Glutamatergic neuron (in vitro differentiated cells): Measurements from ENCODE around the gene CYP46A1. TPM values are rescaled to one million over a fixed set of nuclear protein-coding genes. Genes with fewer than 3 reads are reported as not detected.

Source experiments
- DNase-seq: peaks from one replicate; pipeline ENCODE4 v3.0.0; 2022
- H3K27ac Mint-ChIP-seq: one replicate; pipeline ENCODE4 v1.8.0; 2020; ENCODE audit warnings: mild to moderate bottlenecking, mixed read lengths, inconsistent platforms; ENCODE audit not compliant: unreplicated experiment
- H3K27me3 Mint-ChIP-seq: one replicate; pipeline ENCODE4 v1.8.0; 2020; ENCODE audit warnings: mild to moderate bottlenecking, moderate library complexity, mixed read lengths, inconsistent platforms; ENCODE audit not compliant: unreplicated experiment
- H3K36me3 Mint-ChIP-seq: one replicate; pipeline ENCODE4 v1.8.0; 2020; ENCODE audit warnings: mild to moderate bottlenecking, mixed read lengths, inconsistent platforms; ENCODE audit not compliant: unreplicated experiment
- H3K4me1 Mint-ChIP-seq: one replicate; pipeline ENCODE4 v1.8.0; 2020; ENCODE audit warnings: mild to moderate bottlenecking, low read depth, mixed read lengths, inconsistent platforms; ENCODE audit not compliant: unreplicated experiment
- H3K4me3 Mint-ChIP-seq: one replicate; pipeline ENCODE4 v1.8.0; 2020; ENCODE audit warnings: mild to moderate bottlenecking, mixed read lengths, inconsistent platforms; ENCODE audit not compliant: unreplicated experiment
- H3K9me3 Mint-ChIP-seq: one replicate; pipeline ENCODE4 v1.8.0; 2020; ENCODE audit warnings: mild to moderate bottlenecking, moderate library complexity, mixed read lengths, inconsistent platforms; ENCODE audit not compliant: unreplicated experiment
- total RNA-seq: library from RNA; stranded (reverse); fragmentation: NEBNext Ultra II Directional; extraction: Animal tissue kit (Norgen Biotek cat#: 25700); gene quantifications from one replicate; pipeline ENCODE4 v1.2.1, GENCODE V29; 2021; ENCODE audit not compliant: unreplicated experiment
- TF ChIP-seq, protein P1 (sequence below): fragments of 200-600 bp; sonication (generic); IDR thresholded peaks from one replicate; pipeline ENCODE4 v1.5.0; 2021; ENCODE audit not compliant: partially characterized antibody, unreplicated experiment

The CYP46A1 gene
- total RNA-seq, 1 donor from 2014 or later = 2.1 TPM

DNA sequence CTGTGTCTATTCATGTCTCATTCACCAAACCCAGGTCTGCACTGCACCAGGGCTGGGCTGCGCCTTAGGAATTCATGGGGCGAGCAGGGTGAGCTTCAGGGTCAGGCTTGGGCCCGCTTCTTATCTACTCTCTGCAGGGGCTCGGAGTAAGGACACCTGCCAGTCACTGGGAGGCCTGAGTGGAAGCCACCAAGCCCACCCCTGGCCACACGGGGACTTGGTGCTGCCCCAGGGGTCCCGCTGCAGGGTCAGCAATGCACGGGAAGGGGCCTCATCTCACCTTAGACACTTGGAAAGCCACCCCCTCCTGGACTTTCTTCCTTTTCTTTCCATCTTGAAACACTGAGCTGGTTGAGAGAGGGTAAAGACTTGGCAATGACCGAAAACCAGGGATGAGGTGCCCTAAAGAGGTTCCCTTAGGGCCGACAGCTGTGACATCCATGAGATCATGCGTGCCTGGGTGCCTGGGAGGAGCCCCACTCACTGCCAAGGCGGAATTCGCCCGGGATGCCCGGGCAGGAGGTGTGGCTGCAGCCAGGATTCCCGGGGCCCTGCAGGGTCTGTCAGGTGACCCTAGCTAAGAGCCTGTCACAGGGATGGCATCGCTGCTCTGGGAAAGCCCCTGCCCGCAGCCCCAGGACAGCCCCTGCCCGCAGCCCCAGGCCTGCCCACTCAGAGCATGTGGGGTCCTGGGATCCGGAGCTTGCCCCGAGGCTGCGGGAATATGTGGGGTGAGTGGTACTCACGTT is 63.7 kb downstream of the CYP46A1 start:
- DNase-seq = no peak
- peaks cover 4% of the 10 kb centered on the region for H3K9me3 Mint-ChIP-seq
- H3K27ac Mint-ChIP-seq = no peak overlapping the region
- TF ChIP-seq, protein P1, sequence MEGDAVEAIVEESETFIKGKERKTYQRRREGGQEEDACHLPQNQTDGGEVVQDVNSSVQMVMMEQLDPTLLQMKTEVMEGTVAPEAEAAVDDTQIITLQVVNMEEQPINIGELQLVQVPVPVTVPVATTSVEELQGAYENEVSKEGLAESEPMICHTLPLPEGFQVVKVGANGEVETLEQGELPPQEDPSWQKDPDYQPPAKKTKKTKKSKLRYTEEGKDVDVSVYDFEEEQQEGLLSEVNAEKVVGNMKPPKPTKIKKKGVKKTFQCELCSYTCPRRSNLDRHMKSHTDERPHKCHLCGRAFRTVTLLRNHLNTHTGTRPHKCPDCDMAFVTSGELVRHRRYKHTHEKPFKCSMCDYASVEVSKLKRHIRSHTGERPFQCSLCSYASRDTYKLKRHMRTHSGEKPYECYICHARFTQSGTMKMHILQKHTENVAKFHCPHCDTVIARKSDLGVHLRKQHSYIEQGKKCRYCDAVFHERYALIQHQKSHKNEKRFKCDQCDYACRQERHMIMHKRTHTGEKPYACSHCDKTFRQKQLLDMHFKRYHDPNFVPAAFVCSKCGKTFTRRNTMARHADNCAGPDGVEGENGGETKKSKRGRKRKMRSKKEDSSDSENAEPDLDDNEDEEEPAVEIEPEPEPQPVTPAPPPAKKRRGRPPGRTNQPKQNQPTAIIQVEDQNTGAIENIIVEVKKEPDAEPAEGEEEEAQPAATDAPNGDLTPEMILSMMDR = no peak
- H3K27me3 Mint-ChIP-seq = peaks cover 7% of the 10 kb centered on the region
- H3K4me1 Mint-ChIP-seq = peaks cover 18% of the 10 kb centered on the region
- no peak overlapping the region for H3K4me3 Mint-ChIP-seq
- no peaks in the 10 kb centered on the region for H3K36me3 Mint-ChIP-seq

- TF ChIP-seq, protein P1 = no peak
- H3K4me1 Mint-ChIP-seq = peaks cover 18% of the 10 kb centered on the region
- H3K36me3 Mint-ChIP-seq = no peaks in the 10 kb centered on the region
- no peak overlapping the region for H3K27ac Mint-ChIP-seq
- DNase-seq = no peak
- H3K9me3 Mint-ChIP-seq = peaks cover 2% of the 10 kb centered on the region
- peaks cover 7% of the 10 kb centered on the region for H3K27me3 Mint-ChIP-seq
- H3K4me3 Mint-ChIP-seq = no peak overlapping the region
These were observed 64.4 kb downstream of the CYP46A1 start for GRCh38 chr14:99748529-99748928.

- Mint-ChIP-seq H3K4me3 (no peak overlapping the region), H3K4me1 (peaks cover 15% of the 10 kb centered on the region), H3K9me3 (peaks cover 2% of the 10 kb centered on the region), H3K27me3 (peaks cover 7% of the 10 kb centered on the region), H3K27ac (no peak overlapping the region), H3K36me3 (no peaks in the 10 kb centered on the region)
- TF ChIP-seq, protein P1 = peak; percentile 63
- DNase-seq = no peak
These were observed 65.0 kb downstream of the CYP46A1 start for GRCh38 chr14:99749142-99749541.

DNA sequence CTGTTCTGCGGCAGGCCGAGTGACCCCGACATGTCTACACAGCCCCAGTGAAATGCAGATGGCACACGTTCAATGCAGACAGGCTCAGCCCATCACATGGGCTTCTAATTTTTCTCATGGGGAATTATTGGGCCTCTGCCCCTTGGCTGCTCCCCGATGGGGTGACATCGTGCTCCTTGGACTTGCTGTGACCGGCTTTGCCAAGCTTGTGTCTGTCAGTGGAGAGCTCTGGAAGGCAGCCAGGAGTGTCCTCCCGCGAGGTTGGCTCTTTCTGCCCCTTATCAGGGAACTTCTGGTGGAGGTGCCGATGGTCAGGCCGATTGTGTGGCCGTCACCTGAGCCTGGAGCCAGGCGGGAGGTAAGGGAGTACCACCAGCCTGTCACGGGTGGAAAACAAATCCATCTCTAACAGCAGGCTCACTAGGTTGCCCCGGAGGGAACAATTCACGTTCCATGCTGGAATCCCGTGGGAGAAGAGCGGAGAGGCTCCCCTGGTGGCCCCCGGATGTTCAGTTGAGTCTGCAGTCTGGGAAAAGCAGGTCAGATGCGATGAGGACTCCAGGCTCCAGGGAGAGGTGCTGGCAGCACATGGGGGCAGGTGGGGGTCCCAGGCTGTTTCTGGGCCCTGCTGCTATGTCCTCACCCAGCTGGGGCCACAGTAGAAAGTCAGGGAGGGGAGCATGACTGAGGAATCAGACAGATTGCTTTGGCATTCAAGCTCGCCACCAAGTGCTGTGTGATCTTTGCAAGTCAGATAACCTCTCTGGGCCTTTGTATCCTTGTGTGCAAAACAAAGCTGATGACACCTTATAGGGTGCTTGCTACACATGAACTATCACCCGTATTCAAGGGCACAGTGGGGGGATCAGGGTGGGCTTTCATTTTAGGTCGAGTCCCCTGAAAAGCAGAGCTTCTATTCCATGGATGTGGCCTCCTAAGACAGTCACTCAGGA is 65.9 kb downstream of the CYP46A1 start:
- Mint-ChIP-seq H3K9me3 (peaks cover 2% of the 10 kb centered on the region), H3K36me3 (no peaks in the 10 kb centered on the region), H3K27ac (no peak overlapping the region), H3K27me3 (peaks cover 7% of the 10 kb centered on the region), H3K4me1 (peaks cover 11% of the 10 kb centered on the region), H3K4me3 (no peak overlapping the region)
- TF ChIP-seq, protein P1 = no peak
- no peak for DNase-seq
